Stimulated activated CD4-positive, alpha-beta T cell treated with anti-CD3 and anti-CD28 coated beads, Interleukin-1b, Interleukin-23, amount 100 ng/mL, for 24 hours (primary cell): ENCODE results near the gene DNPEP.
"Not testable (repeated sequence)": the region's sequence is repeated elsewhere in the genome, so short reads cannot be mapped to it uniquely, and the experiment has no call there.

Source experiments
- DNase-seq, 4 experiments: peaks; one replicate each; pipeline ENCODE4 v3.0.0-alpha.2; 2020; ENCODE audit warnings: low read depth in 4 of 4, low spot score in 1 of 4

Gene DNPEP

GRCh38 chr2:219401606-219402005, 13.9 kb upstream of the DNPEP start:
- DNase-seq, result no peak

- DNase-seq, result no peak
Observed at GRCh38 chr2:219400562-219400961, 12.8 kb upstream of the DNPEP start.

- no peak for DNase-seq
Observed at GRCh38 chr2:219399716-219400478, 12.2 kb upstream of the DNPEP start.

- DNase-seq, result no peak
Observed at GRCh38 chr2:219398721-219399363, 11.1 kb upstream of the DNPEP start.

- DNase-seq, result no peak
Observed at GRCh38 chr2:219396863-219397457, 9.2 kb upstream of the DNPEP start.

GRCh38 chr2:219395609-219396008, 7.9 kb upstream of the DNPEP start:
- no peak for DNase-seq

GRCh38 chr2:219395056-219395455, 7.3 kb upstream of the DNPEP start:
- not testable (repeated sequence) for DNase-seq

GRCh38 chr2:219392754-219393153, 5.0 kb upstream of the DNPEP start:
- DNase-seq, result no peak

- no peak for DNase-seq
Observed at GRCh38 chr2:219388907-219389156, 1.1 kb upstream of the DNPEP start.

GRCh38 chr2:219388121-219388906, 602 bp upstream of the DNPEP start:
- DNase-seq, result peak; percentile 95 to 99 (median 98)

- DNase-seq, result no peak
Observed at GRCh38 chr2:219386532-219387280, 1.0 kb downstream of the DNPEP start.

GRCh38 chr2:219385958-219386520, 1.7 kb downstream of the DNPEP start:
- no peak for DNase-seq

- no peak for DNase-seq
Observed at GRCh38 chr2:219384859-219385258, 2.9 kb downstream of the DNPEP start.

GRCh38 chr2:219384083-219384713, 3.5 kb downstream of the DNPEP start:
- no peak for DNase-seq

GRCh38 chr2:219381448-219381847, 6.3 kb downstream of the DNPEP start:
- DNase-seq, result no peak

- DNase-seq, result no peak
Observed at GRCh38 chr2:219380926-219381325, 6.8 kb downstream of the DNPEP start.

GRCh38 chr2:219378163-219378851, 9.4 kb downstream of the DNPEP start:
- no peak for DNase-seq

GRCh38 chr2:219369447-219369861, 18.3 kb downstream of the DNPEP start:
- DNase-seq, result no peak

- no peak for DNase-seq
Observed at GRCh38 chr2:219368690-219369191, 19.0 kb downstream of the DNPEP start.
